ENCODE results near the gene CLRN2. TPM values are rescaled to one million over a fixed set of nuclear protein-coding genes. Genes with fewer than 3 reads are reported as not detected.
A peak's percentile ranks its signal among the peaks of the same experiment; 100 is the strongest.

Gene CLRN2
- total RNA-seq, 1 donor from 2014 or later: not detected

DNA sequence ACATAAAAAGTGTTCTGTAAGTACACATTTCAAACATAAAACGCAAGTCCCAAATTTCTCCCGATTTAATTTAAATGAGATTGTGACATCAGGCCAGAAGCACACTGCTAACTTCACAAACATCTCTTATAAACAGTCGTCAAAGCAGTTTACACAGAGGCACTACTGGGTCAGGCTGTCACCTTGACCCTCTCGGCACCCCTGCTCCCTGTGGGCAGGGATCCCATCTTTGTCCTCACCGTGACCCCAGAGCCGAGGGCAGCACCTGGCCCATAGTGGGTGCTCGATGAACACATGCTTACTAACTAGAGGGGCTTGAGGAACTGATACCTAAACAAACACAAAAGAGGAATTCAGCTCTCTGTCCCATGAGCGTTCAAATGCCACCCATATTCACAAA, 25.2 kb upstream of the CLRN2 start:
- H3K4me3 Mint-ChIP-seq (ENCODE audit: unreplicated experiment): no peak overlapping the region
- H3K36me3 Mint-ChIP-seq (ENCODE audit: low read depth, unreplicated experiment): peaks cover 14% of the 10 kb centered on the region
- H3K9me3 Mint-ChIP-seq (ENCODE audit: unreplicated experiment): no peaks in the 10 kb centered on the region
- H3K27me3 Mint-ChIP-seq (ENCODE audit: unreplicated experiment): no peaks in the 10 kb centered on the region
- no peak for DNase-seq (ENCODE audit: low spot score)
- peaks cover 5% of the 10 kb centered on the region for H3K4me1 Mint-ChIP-seq (ENCODE audit: unreplicated experiment)
- peak overlapping the region; percentile 53 for H3K27ac Mint-ChIP-seq (ENCODE audit: unreplicated experiment)
- TF ChIP-seq, protein P1, sequence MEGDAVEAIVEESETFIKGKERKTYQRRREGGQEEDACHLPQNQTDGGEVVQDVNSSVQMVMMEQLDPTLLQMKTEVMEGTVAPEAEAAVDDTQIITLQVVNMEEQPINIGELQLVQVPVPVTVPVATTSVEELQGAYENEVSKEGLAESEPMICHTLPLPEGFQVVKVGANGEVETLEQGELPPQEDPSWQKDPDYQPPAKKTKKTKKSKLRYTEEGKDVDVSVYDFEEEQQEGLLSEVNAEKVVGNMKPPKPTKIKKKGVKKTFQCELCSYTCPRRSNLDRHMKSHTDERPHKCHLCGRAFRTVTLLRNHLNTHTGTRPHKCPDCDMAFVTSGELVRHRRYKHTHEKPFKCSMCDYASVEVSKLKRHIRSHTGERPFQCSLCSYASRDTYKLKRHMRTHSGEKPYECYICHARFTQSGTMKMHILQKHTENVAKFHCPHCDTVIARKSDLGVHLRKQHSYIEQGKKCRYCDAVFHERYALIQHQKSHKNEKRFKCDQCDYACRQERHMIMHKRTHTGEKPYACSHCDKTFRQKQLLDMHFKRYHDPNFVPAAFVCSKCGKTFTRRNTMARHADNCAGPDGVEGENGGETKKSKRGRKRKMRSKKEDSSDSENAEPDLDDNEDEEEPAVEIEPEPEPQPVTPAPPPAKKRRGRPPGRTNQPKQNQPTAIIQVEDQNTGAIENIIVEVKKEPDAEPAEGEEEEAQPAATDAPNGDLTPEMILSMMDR (IDR thresholded peaks at IDR 0.05; ENCODE audit: unreplicated experiment): no peak

DNA sequence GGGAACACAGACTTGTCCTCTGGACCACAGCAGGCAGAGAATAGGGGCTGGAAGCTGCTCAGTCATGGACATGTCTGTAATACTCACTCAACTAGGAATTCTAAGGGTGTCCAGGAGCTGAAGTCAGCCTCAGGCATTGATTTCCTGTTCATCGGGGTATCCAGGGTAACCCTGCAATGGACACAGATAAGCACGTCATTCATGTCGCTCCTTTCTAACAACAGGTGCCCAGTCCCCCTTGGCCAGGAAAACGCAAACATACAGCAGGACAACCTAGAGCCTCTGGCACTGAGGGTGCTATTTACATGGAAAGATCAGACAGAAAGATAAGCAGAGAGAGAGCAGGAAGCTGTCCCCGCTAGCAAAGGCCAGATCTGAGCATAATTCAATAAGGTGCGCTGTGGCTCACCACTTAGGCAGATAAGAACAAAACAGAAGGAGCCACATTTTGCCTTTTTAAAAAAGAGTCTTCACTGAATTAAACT, 24.3 kb upstream of the CLRN2 start:
- H3K27me3 Mint-ChIP-seq (ENCODE audit: unreplicated experiment): no peaks in the 10 kb centered on the region
- H3K4me3 Mint-ChIP-seq (ENCODE audit: unreplicated experiment): no peak overlapping the region
- TF ChIP-seq, protein P1 (IDR thresholded peaks at IDR 0.05; ENCODE audit: unreplicated experiment): no peak
- no peaks in the 10 kb centered on the region for H3K9me3 Mint-ChIP-seq (ENCODE audit: unreplicated experiment)
- peaks cover 5% of the 10 kb centered on the region for H3K4me1 Mint-ChIP-seq (ENCODE audit: unreplicated experiment)
- peaks cover 14% of the 10 kb centered on the region for H3K36me3 Mint-ChIP-seq (ENCODE audit: low read depth, unreplicated experiment)
- DNase-seq (ENCODE audit: low spot score): no peak
- peak overlapping the region; percentile 59 for H3K27ac Mint-ChIP-seq (ENCODE audit: unreplicated experiment)

DNA sequence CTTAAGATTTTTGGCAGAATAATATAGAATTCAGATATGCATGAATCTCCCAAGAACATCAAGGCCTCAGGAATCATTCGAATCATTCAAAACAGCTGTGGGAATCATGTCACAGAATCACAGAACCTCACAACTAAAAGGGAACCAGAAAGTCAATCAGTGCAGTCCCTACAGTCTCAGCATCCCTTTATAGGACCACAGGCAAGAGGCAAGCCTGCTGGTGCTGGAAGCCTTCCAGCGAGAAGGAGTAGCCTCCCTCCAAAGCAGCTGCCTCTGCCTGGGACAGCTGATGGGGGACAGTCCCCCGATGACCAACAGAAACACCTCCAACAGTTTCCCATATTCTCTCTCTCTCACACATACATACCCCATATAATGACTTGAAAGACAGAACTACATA, 23.8 kb upstream of the CLRN2 start:
- Mint-ChIP-seq H3K27me3 (ENCODE audit: unreplicated experiment) (no peaks in the 10 kb centered on the region), H3K27ac (ENCODE audit: unreplicated experiment) (no peak overlapping the region), H3K4me3 (ENCODE audit: unreplicated experiment) (no peak overlapping the region), H3K36me3 (ENCODE audit: low read depth, unreplicated experiment) (peaks cover 14% of the 10 kb centered on the region), H3K9me3 (ENCODE audit: unreplicated experiment) (no peaks in the 10 kb centered on the region), H3K4me1 (ENCODE audit: unreplicated experiment) (peaks cover 5% of the 10 kb centered on the region)
- TF ChIP-seq, protein P1 (IDR thresholded peaks at IDR 0.05; ENCODE audit: unreplicated experiment): no peak
- DNase-seq (ENCODE audit: low spot score): no peak

DNA sequence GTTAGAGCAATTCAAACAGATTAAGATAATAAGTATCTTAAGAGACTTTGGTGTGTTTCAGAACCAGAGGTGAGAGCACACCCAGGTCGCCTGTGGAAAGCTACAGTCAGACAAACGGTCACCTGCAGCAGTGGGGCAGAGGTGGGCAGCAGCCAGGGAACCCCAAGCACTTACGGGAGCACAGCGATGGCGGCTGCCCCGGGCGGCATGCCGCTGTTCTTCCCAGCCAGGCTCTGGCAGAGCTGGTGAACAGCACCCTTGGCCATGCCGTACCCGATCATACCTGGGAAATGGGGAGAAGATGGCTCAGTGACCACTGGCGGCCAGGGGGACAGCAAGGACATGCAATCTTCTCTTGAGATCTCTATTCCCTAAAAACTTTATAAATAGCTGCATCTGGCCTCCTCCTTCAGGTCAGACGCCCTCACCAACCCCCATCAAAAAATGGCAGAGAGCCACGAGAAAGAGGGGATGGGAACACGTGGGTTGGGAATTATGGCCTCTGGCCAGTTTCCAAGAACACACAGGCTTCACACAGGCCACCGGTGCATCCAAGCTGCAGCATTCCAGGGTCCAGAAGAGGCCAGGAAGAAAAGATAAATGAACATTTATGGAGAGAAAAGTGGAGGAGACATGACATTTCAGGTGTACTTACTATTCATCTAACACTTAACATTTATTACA, 22.8 kb upstream of the CLRN2 start:
- TF ChIP-seq, protein P1 (IDR thresholded peaks at IDR 0.05; ENCODE audit: unreplicated experiment): no peak
- peaks cover 5% of the 10 kb centered on the region for H3K4me1 Mint-ChIP-seq (ENCODE audit: unreplicated experiment)

DNA sequence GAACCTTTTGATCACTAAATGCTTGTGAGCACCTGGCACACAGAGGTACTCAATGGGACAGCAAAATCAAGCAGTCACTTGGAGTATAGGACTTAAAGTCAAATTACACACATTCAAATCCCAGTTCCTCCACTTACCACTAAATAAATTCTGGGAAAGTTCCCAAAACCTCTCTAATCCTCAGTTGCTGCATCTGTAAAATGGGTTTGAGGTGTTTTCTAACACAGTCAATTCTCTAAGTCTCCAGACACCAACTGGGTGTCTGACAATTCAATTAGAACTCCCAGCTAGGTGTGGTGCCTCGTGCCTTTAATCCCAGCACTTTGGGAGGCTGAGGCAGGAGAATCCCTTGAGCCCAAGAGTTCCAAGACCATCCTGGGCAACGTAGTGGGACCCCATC, 22.1 kb upstream of the CLRN2 start:
- no peak for DNase-seq (ENCODE audit: low spot score)
- peaks cover 10% of the 10 kb centered on the region for H3K36me3 Mint-ChIP-seq (ENCODE audit: low read depth, unreplicated experiment)
- H3K4me3 Mint-ChIP-seq (ENCODE audit: unreplicated experiment): no peak overlapping the region
- no peak overlapping the region for H3K27ac Mint-ChIP-seq (ENCODE audit: unreplicated experiment)
- peaks cover 5% of the 10 kb centered on the region for H3K4me1 Mint-ChIP-seq (ENCODE audit: unreplicated experiment)
- no peaks in the 10 kb centered on the region for H3K27me3 Mint-ChIP-seq (ENCODE audit: unreplicated experiment)
- no peaks in the 10 kb centered on the region for H3K9me3 Mint-ChIP-seq (ENCODE audit: unreplicated experiment)
- TF ChIP-seq, protein P1 (IDR thresholded peaks at IDR 0.05; ENCODE audit: unreplicated experiment): no peak

More for the DNA sequence above, 22.8 kb upstream of the CLRN2 start:
- Mint-ChIP-seq H3K36me3 (ENCODE audit: low read depth, unreplicated experiment) (peaks cover 10% of the 10 kb centered on the region), H3K4me3 (ENCODE audit: unreplicated experiment) (no peak overlapping the region), H3K27ac (ENCODE audit: unreplicated experiment) (no peak overlapping the region), H3K9me3 (ENCODE audit: unreplicated experiment) (no peaks in the 10 kb centered on the region), H3K27me3 (ENCODE audit: unreplicated experiment) (no peaks in the 10 kb centered on the region)
- DNase-seq (ENCODE audit: low spot score): no peak

All from endothelial cell (in vitro differentiated cells).